ENCODE measurements around the gene FLNC.

FLNC gene

DNA sequence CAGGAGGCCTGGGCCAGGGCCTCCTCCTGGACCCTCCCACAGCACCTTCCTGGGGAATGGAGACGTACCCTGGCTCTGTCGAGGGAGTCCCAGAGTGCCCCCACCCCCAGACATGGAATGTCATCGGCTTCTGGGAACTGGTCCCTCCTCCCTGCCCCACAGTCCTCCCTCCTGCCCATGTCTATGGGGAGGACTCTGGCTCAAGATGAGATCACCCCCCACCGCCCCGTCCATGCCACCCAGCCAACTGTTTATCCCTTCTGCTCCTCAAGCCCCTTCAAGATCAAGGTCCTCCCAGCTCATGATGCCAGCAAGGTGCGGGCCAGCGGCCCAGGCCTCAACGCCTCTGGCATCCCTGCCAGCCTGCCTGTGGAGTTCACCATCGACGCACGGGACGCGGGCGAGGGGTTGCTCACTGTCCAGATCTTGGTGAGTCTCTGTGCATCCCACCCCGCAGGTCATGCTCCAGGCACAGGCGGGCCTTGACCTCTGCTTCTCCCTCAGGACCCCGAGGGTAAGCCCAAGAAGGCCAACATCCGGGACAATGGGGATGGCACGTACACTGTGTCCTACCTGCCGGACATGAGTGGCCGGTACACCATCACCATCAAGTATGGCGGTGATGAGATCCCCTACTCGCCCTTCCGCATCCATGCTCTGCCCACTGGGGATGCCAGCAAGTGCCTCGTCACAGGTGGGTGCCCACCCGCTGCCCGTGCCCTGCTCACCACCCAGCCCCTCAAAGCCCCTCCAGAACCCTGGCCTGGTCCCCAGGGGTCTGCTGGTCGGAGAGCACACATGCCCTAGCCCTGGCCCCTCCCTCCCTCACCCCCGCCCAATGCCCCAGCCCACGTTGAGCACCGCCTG, 18.3 kb downstream of the FLNC start:
- no peak for DNase-seq

DNA sequence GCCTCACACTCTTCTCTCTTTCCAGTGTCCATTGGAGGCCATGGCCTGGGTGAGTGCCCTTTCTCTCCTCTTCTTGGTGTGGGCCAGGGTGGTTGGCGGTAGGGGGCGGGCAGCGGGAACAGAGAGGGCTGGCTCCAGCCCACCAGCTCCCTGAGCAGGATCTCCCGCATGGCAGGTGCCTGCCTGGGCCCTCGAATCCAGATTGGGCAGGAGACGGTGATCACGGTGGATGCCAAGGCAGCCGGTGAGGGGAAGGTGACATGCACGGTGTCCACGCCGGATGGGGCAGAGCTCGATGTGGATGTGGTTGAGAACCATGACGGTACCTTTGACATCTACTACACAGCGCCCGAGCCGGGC, 18.9 kb downstream of the FLNC start:
- DNase-seq = no peak

DNA sequence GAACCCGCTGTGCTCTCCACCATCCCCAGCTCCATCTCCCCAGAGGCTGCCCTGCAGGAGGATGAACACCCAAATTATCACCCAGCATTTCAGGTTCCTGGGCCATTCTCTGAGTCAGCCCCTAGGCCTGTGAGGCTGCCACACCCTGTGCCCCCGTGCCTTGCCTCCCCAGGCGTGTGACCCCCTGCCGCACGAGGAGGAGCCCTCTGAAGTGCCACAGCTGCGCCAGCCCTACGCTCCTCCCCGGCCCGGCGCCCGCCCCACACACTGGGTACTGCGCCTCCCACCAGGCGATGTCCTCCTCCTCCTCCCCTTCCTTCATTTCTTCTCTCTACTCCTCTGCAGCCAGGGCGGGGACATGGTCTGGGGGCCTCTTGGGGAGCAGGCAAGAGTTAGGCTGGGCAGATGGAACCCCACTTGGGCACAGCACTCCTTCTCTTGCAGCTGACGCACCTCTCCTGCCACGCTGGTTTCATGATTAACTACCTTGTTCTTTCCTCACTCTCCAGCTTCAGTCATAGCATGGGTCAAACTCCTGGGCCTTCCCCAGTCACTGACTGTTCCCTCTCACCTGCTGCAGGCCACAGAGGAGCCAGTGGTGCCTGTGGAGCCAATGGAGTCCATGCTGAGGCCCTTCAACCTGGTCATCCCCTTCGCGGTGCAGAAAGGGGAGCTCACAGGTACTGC, 19.7 kb downstream of the FLNC start:
- DNase-seq = no peak

DNA sequence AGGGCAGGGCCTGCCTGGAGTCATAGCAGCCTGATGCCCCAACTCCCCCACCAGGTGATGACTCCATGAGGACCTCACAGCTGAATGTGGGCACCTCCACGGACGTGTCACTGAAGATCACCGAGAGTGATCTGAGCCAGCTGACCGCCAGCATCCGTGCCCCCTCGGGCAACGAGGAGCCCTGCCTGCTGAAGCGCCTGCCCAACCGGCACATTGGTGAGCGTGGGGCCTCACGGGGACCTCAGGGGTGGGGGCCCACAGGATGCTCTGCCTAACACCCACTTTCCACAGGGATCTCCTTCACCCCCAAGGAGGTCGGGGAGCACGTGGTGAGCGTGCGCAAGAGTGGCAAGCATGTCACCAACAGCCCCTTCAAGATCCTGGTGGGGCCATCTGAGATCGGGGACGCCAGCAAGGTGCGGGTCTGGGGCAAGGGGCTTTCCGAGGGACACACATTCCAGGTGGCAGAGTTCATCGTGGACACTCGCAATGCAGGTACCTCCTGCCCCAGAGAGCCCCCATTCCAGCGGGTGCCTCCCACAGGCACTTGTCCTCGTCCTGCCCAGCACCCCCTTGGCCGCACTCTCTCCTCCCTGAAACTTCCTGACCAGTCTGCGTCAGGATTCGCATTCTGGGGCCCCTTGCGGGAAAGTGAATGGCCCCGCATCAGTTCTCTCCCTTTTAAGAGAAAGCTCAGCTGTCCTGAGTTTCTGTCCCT, 22.5 kb downstream of the FLNC start:
- no peak for DNase-seq

DNA sequence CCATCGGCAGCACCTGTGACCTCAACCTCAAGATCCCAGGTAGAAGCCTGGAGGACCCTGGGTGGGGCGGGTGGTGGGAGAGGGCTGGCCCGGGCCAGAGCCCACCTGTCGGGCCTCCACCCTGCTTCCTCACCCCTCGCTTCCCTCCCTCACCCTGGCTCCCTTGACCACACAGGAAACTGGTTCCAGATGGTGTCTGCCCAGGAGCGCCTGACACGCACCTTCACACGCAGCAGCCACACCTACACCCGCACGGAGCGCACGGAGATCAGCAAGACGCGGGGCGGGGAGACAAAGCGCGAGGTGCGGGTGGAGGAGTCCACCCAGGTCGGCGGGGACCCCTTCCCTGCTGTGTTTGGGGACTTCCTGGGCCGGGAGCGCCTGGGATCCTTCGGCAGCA, 23.6 kb downstream of the FLNC start:
- DNase-seq = no peak

DNA sequence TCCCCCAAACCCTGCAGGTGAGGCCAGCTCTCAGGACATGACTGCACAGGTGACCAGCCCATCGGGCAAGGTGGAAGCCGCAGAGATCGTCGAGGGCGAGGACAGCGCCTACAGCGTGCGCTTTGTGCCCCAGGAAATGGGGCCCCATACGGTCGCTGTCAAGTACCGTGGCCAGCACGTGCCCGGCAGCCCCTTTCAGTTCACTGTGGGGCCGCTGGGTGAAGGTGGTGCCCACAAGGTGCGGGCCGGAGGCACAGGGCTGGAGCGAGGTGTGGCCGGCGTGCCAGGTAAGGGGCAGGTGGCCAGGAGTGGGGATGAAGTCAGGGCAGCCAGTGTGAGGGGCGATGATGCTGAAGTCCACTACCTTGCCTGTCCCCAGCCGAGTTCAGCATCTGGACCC, 24.2 kb downstream of the FLNC start:
- DNase-seq = no peak

DNA sequence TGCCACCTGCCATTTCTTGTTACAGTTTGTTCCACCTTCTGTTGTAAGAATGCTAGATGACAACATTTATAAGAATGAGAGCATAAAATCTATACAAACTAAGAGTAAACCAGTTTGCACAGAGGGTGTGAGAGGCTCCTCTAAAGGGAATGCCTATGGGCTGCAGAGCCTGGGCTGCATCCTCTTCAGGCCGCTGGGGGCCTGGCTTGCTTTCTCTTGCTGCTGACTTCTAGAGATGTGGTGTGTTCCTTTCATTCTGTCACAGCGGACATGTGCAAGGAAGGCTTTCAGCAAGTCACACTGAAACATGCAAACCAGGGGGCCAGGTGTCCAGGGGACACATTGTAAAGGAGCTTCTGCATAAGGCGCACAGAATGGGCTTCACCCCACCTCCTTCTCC, 25.4 kb downstream of the FLNC start:
- DNase-seq = no peak

DNA sequence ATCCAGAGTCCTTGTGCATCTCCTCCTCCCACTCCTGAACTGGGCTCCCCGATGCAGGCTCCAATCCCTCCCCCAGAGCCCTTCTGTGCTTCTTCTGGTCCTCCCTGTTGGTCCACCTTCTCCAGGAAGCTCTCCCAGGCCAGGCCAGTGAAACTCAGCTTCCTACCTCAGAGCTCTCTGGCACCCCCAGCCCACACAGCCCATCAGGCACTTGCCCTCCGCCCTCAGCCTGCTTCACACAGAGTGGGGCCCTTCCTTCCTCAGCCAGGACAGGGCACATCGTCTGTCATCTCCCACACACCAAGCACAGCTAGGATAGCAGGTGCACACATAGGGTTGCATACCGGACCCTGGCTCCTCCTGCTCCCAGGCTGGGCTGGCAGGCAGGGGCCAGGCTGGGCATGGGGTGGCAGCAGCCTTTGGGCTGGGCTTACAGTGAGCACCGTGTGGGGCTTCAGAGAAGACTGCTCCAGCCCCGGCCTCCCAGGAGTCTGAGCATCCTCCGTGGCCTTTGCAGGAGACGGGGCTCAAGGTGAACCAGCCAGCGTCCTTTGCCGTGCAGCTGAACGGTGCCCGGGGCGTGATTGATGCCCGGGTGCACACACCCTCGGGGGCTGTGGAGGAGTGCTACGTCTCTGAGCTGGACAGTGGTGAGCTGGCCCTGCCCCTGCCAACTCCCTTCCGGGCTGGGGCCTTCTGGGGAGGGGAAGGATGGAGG, 26.0 kb downstream of the FLNC start:
- DNase-seq = no peak

DNA sequence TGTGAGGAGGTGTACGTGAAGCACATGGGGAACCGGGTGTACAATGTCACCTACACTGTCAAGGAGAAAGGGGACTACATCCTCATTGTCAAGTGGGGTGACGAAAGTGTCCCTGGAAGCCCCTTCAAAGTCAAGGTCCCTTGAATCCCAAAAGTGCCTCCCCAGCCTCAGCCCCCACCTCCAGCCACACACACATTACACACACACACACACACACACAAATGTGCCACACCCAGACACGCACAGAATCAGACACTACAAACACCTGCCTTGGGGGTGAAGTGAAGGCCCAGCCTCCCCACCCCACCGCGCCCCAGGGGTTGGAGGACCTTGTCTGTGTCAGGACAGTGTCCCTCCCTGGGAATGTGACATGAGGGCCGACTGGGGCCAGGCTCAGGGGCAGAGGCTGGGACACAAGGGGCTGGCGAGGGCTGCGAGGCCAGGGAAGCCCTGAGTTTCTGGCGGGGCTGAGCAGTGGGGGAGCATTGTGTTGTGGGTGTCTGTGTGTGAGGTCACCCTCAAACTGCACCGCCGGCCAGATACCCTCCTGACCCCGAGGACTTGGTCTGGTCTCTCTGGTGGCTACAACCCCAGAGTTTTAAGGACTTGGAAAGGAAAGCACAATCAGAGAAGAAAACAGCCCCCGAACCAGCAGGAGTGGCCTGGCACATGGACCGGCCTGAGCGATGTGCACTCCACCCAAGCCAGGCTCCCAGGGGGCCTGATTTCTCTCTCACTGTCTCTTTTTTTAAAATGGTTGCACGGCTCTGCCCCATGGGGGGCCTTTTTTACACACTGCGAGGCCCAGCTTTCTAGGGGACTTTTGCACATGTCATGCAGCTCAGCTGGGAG, 28.4 kb downstream of the FLNC start:
- DNase-seq = no peak

DNA sequence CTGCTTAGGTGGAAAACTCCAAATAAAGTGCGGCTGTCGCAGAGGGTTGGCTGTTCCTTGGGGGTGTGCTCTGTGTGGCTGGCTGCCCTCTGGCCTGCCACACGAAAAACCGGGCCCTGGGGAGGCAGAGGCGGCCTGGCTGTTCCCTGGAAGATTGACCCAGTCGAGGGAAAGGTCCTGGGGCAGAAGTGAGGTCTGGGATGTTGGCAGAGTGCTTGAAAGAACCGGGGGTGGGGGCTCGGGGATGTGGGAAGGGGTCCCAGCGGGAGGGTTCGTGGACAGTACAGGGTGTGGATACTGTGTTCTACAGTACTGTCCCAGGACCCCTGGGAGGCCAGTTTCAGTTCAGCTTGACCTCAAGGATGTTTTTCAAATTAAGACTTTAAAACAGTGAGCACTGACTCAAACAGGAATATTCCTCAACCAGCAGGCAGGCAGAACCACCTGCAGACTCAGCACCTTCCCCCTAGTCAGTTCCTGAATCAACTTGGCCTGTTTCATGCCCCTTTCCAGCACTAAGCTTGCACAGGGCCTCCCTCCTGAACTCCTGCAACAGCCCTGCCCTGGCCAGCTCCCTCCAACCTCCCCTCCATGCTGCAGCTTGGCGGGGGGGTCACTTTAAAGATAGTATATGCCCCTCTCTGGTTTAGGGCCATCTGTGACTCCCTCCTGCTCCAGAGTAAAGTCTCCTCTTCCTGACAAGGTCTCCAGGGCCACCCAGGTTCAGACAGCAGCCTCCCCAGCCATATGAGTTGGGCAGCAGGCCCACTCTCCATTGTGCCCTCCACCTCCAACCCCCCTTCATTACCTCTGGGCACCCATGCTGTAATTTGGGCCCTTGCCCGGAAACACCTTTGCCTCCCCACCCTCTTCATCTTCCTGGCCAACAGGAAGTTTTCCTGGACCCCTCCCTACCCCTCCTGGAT, 29.3 kb downstream of the FLNC start:
- DNase-seq = no peak

DNA sequence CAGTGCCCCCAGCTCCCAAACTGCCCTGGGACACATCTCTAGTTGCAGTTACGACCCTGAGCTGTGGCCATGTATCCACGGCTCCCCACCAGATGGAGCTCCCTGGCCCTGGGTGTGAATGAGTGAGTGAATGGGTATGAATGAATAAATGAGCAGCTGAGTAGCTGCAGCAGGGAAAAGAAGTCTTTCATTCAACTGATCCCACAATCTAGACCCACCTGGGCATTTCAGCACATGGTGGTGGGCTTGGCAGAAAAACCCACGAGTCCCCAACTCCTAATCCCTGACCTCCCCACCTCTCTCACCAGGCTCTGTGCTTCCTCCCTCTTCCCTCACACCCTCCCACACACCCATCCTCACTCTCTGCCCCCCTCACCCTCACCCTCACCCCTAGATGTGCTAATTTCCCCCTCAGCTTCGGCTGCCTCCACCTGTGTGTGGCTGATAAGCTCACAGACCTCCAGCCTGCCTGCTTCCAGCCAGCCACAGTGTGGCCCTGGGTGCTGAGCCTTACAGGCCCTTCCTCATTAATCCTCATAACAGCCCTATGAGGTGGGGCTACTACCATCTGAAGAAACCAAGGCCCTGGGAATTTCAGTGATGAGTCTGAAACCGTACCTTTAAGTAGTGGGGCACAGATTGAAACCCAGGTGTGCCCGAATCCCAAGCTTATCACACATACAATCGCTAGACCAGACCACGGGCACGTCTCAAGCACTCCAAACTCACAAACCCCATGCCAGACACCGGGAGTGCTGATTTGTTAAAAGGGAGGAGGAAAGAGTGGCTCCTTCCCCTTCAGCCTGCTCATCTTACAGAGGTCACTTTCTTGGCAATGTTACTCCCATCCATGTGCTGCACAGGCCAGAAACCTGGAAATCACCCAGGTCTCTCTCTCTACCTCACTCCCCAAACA, 30.2 kb downstream of the FLNC start:
- DNase-seq = no peak

DNA sequence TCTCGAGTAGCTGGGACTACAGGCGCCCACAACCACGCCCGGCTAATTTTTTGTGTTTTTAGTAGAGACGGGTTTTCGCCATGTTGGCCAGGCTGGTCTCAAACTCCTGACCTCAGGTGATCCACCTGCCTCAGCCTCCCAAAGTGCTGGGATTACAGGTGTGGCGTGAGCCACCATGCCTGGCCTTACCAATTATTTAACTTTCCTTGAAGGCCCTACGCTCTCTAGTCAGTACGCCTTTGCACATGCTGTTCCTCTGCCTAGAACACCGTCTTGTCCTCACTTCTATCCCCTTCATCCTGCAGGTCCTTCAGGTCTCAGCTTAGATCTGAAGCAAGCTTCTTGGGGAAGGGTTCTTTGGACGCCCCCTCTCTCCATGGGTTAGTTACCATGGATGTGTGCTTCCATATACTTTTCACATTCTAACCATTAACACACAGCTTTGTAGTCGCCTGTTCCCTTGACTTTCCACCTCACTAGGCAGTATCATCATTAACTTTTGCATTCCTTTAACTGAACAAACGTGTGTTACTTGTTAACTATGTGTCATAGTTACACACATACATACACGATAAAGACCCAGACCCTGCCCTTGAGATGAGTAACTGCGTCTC, 31.9 kb downstream of the FLNC start:
- DNase-seq = no peak

DNA sequence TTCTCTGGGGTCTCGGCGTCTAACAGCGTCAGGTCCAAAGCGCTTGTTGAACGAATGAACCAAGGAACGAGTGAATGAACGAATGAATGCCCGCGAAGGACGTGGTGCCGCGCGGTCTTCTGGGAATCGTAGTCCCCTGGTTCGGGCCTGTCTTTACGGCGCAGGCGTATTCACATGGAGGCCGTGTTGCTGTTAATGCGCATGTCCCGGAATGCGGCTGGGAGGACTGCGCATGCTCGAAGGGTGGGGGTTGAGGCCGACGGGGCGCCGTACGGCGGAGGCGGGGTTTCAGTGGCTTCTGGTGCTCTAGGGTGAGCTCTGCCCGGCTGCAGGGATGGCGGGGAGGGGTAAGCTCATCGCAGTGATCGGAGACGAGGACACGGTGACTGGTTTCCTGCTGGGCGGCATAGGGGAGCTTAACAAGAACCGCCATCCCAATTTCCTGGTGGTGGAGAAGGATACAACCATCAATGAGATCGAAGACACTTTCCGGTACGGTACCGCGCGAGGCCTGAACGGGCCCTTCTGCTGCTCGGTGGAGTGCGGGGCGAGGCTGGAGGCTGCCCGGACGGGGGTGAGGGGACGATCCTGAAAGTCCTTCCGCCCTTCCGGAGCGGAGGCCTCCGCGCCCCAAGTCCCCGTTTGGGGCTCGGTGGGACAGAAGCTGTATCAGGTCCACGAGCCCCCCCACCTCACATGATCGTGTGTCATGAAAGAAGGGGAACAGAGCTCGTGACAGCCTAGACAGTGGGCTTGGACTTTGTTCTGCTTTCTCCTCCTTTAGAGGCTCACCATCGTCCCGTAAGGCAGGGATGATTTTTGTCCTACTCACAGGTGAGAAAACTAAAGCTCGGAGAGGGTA, 32.6 kb downstream of the FLNC start, which contains the start of gene ATP6V1F:
TSS of gene ATP6V1F (plus strand) at position 286 of the 862 bp plus-strand sequence. CDS start at position 335, 49 bp downstream.
- DNase-seq = peak; percentile 99

DNA sequence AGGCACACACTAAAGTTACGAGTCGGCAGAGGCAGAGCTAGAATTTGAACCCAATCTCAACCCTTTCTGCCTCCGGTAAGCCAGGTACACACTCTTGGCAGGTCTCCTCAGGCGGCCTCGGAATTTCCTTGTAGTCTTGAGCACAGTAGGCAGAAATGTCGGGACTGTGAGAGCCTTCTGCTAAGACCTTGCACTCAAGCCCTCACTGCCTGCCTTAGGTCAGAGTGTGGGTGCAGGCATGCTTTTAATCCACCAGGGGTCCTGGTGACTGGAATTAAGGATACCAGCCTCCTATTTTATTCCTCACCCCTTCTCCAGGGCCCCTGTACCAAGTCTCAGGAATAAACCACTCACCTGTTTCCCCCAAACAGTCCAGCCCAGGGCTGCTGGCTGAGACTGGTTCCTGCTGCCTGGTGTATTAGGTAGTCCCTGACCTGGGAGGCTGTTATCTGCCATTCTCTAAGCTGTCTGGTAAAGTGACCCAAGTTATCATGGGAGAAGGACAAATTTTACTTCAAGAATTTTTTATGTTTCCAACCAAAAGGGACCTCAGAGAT, 33.3 kb downstream of the FLNC start:
- peak; percentile 34 for DNase-seq

DNA sequence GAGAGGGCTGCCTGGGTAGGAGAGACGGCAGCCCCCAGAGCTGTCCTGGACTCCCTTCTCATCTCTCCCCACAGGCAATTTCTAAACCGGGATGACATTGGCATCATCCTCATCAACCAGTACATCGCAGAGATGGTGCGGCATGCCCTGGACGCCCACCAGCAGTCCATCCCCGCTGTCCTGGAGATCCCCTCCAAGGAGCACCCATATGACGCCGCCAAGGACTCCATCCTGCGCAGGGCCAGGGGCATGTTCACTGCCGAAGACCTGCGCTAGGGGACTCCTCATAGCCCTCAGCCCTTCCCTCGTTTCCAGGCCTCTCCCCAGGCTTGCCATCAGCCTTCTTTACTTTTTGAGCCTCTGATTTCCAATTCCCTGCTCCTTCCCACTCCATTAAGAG, 35.1 kb downstream of the FLNC start:
- DNase-seq = no peak

DNA sequence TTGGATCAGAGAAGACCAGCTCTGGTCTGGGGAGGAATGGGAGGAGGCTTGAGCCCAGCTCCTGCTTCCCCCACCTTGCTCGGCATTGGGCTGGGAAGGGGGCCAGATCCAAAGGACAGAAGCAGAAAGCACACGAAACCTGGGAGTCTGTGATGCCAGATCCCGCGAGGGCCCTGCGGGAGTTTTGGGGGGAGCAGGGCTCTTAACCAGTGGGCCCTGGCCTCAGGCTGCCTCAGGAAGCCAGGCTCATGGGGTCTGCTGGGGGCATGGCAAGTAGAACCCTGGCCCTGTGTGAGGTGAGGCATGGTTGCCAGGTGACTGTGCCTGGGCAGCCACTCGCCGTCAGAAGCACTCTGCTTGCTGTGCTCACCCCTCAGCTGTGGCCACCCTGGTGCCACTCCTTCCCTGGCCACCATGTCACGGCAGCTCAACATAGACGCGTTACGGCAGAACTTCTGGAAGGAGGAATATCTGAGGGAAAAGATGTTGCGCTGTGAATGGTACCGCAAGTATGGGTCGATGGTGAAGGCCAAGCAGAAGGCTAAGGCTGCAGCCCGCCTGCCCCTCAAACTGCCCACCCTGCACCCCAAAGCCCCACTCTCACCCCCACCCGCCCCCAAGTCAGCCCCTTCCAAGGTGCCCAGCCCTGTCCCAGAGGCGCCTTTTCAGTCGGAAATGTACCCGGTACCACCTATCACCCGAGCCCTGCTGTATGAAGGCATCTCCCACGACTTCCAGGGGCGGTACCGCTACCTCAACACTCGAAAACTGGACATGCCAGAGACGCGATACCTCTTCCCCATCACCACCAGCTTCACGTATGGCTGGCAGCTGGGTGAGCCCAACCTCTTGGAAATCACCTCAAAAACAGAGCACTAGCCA, 36.0 kb downstream of the FLNC start:
- DNase-seq = no peak

DNA sequence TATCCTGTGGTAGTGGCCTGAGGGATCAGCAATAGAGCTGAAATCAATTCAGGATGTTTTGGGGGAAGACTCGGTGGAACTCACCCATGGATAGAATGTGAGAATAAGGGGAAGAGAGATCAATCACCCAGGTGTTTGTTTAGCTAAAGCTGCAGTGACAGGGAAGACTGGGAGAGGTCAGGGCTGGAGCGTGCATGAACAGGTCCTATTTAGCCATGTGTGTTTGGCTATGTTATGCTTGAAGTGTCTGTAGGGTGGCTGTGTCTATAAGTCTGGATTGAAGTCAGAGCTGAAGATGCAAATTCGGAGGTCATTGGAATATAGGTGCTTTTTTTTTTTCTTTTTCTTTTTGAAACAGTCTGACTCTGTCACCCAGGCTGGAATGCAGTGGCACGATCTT, 37.0 kb downstream of the FLNC start:
- DNase-seq = no peak

All from stimulated activated CD4-positive, alpha-beta T cell treated with anti-CD3 and anti-CD28 coated beads, Interleukin-4, amount 100 ng/mL, for 1 hour (primary cell).